Measurements from ENCODE around the gene PAM. TPM values are rescaled to one million over a fixed set of nuclear protein-coding genes. Genes with fewer than 3 reads are reported as not detected.

Gene PAM
- total RNA-seq, 1 experiment from 2014 or later: 131 TPM

DNA sequence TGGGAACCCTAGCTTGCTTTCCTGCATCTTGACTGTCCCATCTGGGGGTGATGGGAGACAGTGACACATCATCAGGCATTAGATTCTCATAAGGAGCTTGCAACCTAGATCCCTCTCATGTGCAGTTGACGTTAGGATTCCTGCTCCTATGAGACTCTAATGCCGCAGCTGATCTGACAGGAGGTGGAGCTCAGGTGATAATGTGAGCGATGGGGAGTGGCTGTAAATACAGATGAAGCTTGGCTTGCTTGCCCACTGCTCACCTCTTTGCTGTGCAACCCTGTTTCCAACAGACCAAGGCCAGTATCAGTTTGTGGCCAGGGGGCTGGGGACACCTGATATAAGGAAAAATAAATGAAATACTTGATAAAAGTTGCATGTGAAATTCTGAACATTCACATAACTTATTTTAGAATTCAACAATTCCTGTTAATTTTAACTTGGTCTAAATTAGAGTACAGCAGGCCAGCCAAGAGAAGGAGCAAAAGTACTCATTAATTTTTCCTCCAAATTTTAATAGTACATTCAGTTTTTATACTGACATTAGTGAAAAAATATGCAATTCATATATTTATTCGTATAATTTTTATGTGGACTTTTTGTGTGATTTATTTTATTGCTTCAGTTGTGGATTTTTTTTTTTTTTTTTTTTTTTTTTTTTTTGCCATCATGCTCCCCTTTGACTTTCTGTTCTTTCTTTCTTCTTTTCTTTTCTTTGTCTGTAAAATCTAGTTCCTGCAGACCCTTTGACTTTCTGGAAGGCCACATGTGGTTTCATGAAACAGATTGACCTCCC lies 11.4 kb downstream of the PAM start:
- no peak overlapping the region for H3K27ac ChIP-seq (ENCODE audit: low read length)
- no peak for DNase-seq (ENCODE audit: low read depth, low spot score)
- H3K4me1 ChIP-seq (ENCODE audit: control insufficient read depth, insufficient read depth, low read length): peaks cover 8% of the 10 kb centered on the region; the same call in 1 of the 2 replicates
- ChIA-PET CTCF (no interaction called here), POLR2A (no interaction called here)
- H3K9me3 ChIP-seq (ENCODE audit: control insufficient read depth, insufficient read depth, low read depth, low read length): no peaks in the 10 kb centered on the region; the same call in 1 of the 2 replicates
- ATAC-seq: no peak
- in situ Hi-C loops (cut with HindIII; ENCODE audit: low pct_unique_long_range_greater_than_20kb, low sequenced_read_pairs) (no loop called here), intact Hi-C loops (cut with micrococcal nuclease; ENCODE audit: unreplicated experiment) (no loop called here)
- BruUV-seq (replicated peaks): no TSS peak
- no peaks in the 10 kb centered on the region for H3K36me3 ChIP-seq (ENCODE audit: control insufficient read depth, insufficient read depth, low read length)
- no peak overlapping the region for H3K4me3 ChIP-seq (ENCODE audit: low read depth in 2 of 2, low read length in 2 of 2)
- TF ChIP-seq, protein P1, sequence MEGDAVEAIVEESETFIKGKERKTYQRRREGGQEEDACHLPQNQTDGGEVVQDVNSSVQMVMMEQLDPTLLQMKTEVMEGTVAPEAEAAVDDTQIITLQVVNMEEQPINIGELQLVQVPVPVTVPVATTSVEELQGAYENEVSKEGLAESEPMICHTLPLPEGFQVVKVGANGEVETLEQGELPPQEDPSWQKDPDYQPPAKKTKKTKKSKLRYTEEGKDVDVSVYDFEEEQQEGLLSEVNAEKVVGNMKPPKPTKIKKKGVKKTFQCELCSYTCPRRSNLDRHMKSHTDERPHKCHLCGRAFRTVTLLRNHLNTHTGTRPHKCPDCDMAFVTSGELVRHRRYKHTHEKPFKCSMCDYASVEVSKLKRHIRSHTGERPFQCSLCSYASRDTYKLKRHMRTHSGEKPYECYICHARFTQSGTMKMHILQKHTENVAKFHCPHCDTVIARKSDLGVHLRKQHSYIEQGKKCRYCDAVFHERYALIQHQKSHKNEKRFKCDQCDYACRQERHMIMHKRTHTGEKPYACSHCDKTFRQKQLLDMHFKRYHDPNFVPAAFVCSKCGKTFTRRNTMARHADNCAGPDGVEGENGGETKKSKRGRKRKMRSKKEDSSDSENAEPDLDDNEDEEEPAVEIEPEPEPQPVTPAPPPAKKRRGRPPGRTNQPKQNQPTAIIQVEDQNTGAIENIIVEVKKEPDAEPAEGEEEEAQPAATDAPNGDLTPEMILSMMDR (IDR thresholded peaks at IDR 0.05): no peak
- TF ChIP-seq, protein P2, sequence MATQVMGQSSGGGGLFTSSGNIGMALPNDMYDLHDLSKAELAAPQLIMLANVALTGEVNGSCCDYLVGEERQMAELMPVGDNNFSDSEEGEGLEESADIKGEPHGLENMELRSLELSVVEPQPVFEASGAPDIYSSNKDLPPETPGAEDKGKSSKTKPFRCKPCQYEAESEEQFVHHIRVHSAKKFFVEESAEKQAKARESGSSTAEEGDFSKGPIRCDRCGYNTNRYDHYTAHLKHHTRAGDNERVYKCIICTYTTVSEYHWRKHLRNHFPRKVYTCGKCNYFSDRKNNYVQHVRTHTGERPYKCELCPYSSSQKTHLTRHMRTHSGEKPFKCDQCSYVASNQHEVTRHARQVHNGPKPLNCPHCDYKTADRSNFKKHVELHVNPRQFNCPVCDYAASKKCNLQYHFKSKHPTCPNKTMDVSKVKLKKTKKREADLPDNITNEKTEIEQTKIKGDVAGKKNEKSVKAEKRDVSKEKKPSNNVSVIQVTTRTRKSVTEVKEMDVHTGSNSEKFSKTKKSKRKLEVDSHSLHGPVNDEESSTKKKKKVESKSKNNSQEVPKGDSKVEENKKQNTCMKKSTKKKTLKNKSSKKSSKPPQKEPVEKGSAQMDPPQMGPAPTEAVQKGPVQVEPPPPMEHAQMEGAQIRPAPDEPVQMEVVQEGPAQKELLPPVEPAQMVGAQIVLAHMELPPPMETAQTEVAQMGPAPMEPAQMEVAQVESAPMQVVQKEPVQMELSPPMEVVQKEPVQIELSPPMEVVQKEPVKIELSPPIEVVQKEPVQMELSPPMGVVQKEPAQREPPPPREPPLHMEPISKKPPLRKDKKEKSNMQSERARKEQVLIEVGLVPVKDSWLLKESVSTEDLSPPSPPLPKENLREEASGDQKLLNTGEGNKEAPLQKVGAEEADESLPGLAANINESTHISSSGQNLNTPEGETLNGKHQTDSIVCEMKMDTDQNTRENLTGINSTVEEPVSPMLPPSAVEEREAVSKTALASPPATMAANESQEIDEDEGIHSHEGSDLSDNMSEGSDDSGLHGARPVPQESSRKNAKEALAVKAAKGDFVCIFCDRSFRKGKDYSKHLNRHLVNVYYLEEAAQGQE (IDR thresholded peaks at IDR 0.05; ENCODE audit: insufficient read depth in 1 of 2, low read depth in 2 of 2, low read length in 1 of 2): no peak
- TF ChIP-seq POLR2AphosphoS5 (IDR thresholded peaks at IDR 0.05; ENCODE audit: low read depth, low read length) (no peak), SIN3A (IDR thresholded peaks at IDR 0.05; ENCODE audit: borderline replicate concordance, insufficient read depth, low read depth, low read length) (no peak), TCF7L2 (IDR thresholded peaks at IDR 0.05; ENCODE audit: low read depth, low read length) (no peak)
- H3K27me3 ChIP-seq (ENCODE audit: control insufficient read depth, insufficient read depth, low read length): no peaks in the 10 kb centered on the region

DNA sequence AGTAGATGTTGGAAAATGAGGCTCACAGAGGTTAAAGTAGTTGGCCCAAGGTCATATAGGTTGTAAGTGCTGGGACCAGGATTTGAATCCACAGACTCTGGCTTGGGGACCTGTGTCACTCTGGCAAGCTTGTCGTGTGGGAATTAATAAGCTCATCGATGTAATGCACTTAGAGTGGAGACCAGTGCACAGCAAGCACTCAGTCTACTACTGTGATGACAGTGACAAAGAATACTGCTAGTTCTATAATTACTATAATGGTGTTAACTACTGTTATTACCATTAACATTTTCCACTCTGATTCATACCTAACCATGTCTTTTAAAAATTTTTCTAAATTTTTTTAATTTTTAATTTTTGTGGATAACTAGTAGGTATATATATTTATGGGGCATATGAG lies 12.8 kb downstream of the PAM start:
- no peak for DNase-seq (ENCODE audit: low read depth, low spot score)
- H3K36me3 ChIP-seq (ENCODE audit: control insufficient read depth, insufficient read depth, low read length): no peaks in the 10 kb centered on the region
- no peaks in the 10 kb centered on the region; the same call in 1 of the 2 replicates for H3K9me3 ChIP-seq (ENCODE audit: control insufficient read depth, insufficient read depth, low read depth, low read length)
- no peak for ATAC-seq
- H3K27ac ChIP-seq (ENCODE audit: low read length): no peak overlapping the region
- H3K4me1 ChIP-seq (ENCODE audit: control insufficient read depth, insufficient read depth, low read length): no peaks in the 10 kb centered on the region
- TF ChIP-seq SIN3A (IDR thresholded peaks at IDR 0.05; ENCODE audit: borderline replicate concordance, insufficient read depth, low read depth, low read length) (no peak), TCF7L2 (IDR thresholded peaks at IDR 0.05; ENCODE audit: low read depth, low read length) (no peak), POLR2AphosphoS5 (IDR thresholded peaks at IDR 0.05; ENCODE audit: low read depth, low read length) (no peak)
- TF ChIP-seq, protein P1 (IDR thresholded peaks at IDR 0.05): no peak
- TF ChIP-seq, protein P2 (IDR thresholded peaks at IDR 0.05; ENCODE audit: insufficient read depth in 1 of 2, low read depth in 2 of 2, low read length in 1 of 2): no peak
- H3K27me3 ChIP-seq (ENCODE audit: control insufficient read depth, insufficient read depth, low read length): no peaks in the 10 kb centered on the region
- in situ Hi-C loops (cut with HindIII; ENCODE audit: low pct_unique_long_range_greater_than_20kb, low sequenced_read_pairs): no loop called here
- H3K4me3 ChIP-seq (ENCODE audit: low read depth in 2 of 2, low read length in 2 of 2): no peak overlapping the region
- no TSS peak for BruUV-seq (replicated peaks)
- intact Hi-C loops (cut with micrococcal nuclease; ENCODE audit: unreplicated experiment): no loop called here
- ChIA-PET POLR2A (no interaction called here), CTCF (no interaction called here)

Measured in Panc1 (cell line).